GM21515 (cell line): Measurements from ENCODE around the gene ARFIP1.
"Not testable (repeated sequence)": the region's sequence is repeated elsewhere in the genome, so short reads cannot be mapped to it uniquely, and the experiment has no call there.

ENCODE experiments used
- ATAC-seq: cut with Tn5 transposase; IDR thresholded peaks from one replicate; pipeline ENCODE4 v1.9.1; 2021; ENCODE audit not compliant: unreplicated experiment

ARFIP1 gene

DNA sequence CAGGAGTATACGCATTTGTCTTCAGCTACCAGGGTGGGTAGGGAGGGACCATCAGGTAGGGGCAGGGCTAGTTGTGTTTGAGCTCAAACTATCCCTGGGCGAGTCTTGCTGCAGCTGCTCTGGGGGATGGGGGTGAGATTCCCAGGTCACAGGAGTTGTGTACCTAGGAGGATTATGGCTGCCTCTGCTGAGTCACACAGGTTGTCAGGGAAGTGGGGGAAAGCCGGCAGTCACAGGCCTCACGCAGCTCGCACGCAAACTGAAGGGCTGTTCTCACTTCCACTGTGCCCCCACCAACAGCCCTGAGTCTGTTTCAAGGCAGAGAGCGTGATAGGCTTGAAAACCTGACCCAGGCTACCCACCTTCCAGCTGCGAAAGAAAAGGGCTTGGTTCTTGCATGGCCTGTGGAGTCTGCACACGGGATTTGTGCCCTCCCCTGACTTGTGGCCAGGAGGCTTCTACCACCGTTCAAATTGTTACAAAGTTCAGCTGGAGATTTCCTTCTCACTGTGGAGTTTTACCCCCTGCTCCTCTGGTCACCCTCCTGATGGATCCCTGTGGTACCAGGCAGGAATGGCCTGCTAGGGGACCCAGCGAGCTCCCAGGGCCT lies 63.8 kb downstream of the ARFIP1 start:
- no peak for ATAC-seq

GRCh38 chr4:152847376-152847775 lies 67.6 kb downstream of the ARFIP1 start:
- no peak for ATAC-seq

DNA sequence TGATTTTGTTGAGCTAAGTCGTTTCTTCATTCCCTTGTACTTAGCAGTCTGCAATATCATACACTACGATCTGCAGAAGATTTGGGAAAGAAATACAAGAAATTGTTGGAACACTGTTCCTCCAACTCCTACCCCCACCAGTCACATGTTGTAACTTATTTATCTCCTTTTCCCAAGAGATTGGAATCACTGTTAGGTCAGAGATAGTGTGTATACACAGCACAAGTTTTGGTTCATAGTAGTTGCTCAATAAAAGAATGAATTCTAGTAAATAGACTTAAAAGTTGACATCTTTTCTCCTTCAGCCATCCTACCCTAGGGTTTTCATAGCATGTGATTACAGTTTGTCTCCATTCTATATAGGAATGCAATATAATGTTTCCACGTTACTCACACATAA lies 68.8 kb downstream of the ARFIP1 start:
- no peak for ATAC-seq

DNA sequence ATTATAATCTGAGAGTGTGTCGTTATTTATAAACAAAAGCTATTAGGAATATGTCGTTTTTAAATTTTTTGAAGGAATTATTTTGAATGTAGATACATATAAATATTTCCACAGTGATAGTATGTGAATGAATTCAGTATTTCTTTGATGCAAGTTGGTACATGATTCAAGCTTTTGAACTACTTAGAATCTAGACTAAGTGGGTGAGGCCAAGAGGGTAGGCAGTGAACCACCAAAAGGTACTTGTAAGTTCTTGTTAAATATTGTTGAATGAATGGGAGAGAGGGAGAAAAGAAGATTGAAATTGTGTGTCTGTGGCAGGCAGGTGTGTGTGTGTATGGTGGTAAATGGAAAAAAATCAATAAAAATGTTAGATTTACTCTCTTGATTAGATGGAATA lies 69.6 kb downstream of the ARFIP1 start:
- no peak for ATAC-seq

GRCh38 chr4:152850377-152850776 lies 70.6 kb downstream of the ARFIP1 start:
- no peak for ATAC-seq

- no peak for ATAC-seq
Observed at GRCh38 chr4:152851226-152851625, 71.5 kb downstream of the ARFIP1 start.

- no peak for ATAC-seq
Observed at GRCh38 chr4:152853293-152853692, 73.5 kb downstream of the ARFIP1 start.

DNA sequence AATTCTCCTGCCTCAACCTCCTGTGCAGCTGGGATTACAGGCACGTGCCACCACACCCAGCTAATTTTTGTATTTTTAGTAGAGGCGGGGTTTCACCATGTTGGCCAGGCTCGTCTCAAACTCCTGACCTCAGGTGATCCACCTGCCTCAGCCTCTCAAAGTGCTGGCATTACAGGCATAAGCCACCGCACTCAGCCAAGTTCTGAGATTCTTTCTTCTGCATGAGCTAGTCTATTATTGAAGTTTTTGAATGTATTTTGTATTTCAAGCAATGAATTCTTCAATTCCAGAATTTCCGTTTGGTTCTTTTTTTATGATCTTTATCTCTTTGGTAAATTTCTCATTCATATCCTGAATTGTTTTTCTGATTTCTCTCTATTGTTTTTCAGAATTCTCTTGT lies 74.3 kb downstream of the ARFIP1 start:
- ATAC-seq: not testable (repeated sequence)

DNA sequence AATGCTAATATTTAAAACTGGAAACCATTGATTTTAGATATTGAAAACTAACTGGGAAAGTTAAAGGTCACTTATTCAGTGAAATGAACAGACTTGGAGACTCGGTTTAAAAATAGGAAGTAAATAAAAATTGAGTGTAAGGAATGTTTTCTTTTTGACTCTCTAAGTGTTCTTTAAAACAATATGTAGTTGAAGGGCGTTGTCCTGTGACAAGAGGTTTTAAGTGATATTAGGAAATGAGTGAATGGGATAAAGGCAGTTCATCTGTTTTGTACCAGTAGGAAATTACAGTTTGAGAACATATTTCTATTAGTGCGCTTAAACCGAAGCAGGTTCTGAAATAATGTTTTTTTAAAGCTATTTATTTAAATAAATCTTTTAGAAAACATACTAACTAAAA lies 77.2 kb downstream of the ARFIP1 start:
- ATAC-seq: no peak

DNA sequence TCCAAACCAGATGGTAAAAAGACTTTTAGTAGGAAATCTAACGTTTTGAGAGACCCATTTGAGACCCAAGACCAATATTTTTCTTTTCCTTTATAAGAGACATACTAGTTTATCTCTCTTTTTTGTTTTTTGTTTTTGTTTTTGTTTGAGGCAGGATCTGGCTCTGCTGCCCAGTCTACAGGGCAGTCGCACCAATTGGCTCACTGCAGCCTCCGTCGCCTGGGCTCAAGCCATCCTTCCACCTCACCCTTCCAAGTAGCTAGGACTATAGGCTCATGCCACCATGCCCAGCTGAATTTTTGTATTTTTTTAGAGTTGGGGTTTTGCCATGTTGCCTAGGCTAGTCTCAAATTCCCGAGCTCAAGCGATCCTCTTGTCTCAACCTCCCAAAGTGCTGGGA lies 79.2 kb downstream of the ARFIP1 start:
- ATAC-seq: no peak

- no peak for ATAC-seq
Observed at GRCh38 chr4:152860046-152860445, 80.3 kb downstream of the ARFIP1 start.

DNA sequence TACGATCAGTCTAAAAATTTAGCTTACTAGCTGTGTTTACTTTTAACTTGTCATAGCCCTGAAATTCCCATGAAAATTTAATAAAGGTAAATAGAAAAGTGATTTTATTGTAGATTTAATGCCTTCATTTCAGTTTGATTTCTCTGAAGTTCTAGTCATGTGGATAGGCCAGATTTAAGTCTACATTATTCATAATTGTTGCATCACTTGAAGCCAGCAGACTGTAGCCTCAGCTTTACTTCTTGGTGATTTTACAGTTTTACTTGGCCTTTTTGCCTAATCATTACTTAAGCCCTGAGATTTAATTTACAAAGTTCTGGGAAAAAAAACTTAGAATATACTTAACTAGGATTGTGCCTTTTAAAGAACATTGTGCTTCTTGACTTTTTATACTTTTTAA lies 82.9 kb downstream of the ARFIP1 start:
- ATAC-seq: no peak

GRCh38 chr4:152864361-152864760 lies 84.6 kb downstream of the ARFIP1 start:
- no peak for ATAC-seq

GRCh38 chr4:152866432-152866993 lies 86.8 kb downstream of the ARFIP1 start:
- not testable (repeated sequence) for ATAC-seq

DNA sequence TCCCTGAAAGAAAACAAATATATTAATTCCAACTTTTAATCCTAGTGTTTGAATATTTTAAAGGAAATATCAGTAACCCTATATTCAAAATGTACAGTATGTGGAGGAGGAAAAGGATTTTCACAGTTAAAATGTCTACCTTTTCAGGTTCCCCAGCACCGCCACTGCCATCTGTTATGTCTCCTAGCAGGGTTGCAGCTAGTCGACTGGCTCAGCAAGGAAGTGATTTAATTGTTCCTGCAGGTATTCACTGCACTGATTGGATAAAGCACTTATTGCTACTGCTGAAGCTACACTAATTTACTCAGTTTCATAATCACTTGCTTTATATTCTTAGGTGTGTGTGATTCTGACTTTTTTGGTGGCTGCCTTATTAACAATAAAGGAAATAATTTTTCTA lies 90.9 kb downstream of the ARFIP1 start:
- ATAC-seq: no peak

- ATAC-seq: no peak
Observed at GRCh38 chr4:152875261-152875660, 95.5 kb downstream of the ARFIP1 start.

DNA sequence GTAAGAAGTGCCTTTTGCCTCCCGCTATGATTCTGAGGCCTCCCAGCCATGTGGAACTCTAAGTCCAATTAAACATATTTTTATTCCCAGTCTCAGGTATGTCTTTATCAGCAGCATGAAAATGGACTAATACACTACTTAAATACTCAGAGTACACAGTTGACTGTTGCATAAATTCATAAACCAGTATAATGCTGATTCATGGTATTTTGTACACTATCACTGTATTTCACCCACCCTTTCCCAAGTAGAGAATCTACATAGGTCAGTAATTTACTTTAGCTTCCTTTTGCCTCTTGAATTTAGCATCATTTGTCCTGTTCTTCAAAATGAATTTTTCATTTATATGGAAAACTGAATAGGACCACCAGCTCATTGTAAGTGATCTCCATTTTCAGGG lies 98.1 kb downstream of the ARFIP1 start:
- no peak for ATAC-seq

- no peak for ATAC-seq
Observed at GRCh38 chr4:152880263-152880662, 100.5 kb downstream of the ARFIP1 start.

DNA sequence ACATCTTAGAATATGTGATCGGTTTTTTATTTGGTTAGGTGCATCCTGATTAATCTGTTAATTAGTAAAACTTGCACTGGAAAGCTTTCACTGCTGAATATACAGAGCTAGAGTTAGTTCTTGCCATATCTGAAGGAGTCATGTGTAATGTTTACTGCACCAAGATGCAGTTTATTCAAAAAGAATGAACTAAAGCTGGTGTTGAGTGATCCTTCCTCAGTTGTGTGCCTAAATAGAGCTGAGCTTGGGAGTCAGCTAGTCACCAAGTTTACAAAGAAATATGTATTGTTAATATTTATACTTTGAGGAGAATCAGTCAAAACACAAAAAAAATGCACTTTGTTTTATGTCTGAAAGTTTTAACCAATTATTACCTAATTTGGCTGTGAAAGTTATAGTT lies 102.2 kb downstream of the ARFIP1 start:
- ATAC-seq: no peak

- no peak for ATAC-seq
Observed at GRCh38 chr4:152885185-152885584, 105.4 kb downstream of the ARFIP1 start.

GRCh38 chr4:152886201-152886600 lies 106.4 kb downstream of the ARFIP1 start:
- no peak for ATAC-seq

- ATAC-seq: no peak
Observed at GRCh38 chr4:152887981-152888380, 108.2 kb downstream of the ARFIP1 start.

DNA sequence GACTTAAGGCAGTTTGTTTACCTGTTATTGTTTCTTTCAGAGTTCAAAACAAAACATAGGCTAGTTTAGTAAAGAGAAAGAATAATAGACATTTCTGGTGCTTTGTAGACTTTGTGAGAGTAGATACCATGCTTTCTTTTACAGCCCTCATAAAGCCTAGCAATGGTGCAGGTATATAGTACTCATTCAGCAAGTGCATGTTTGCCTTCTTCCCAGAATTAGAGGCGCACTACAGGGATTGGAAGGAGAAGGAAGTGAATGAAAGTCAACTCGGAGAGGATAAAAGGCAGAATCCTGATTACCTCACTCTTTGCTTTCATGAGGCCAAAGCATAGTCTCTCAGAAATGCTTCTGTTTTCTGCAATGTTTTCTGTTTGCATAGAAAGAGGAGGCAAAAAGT lies 113.2 kb downstream of the ARFIP1 start:
- no peak for ATAC-seq
